GM23338 (cell line): ENCODE data around the gene CCDC187. TPM values are rescaled to one million over a fixed set of nuclear protein-coding genes. Genes with fewer than 3 reads are reported as not detected.

Experiments
- ATAC-seq: fragments of 200-7000 bp; cut with Tn5 transposase; 3 replicates; pipeline ENCODE4 v1.9.1; 2020
- DNase-seq: peaks from one replicate; pipeline ENCODE4 v3.0.0-alpha.2; 2015; ENCODE audit warnings: low spot score
- H2AFZ ChIP-seq: fragments of 200-600 bp; sonication (generic); 2 replicates; pipeline ENCODE4 v1.8.0; 2016; ENCODE audit warnings: antibody characterized with exemption, mild to moderate bottlenecking, moderate library complexity
- H3F3A ChIP-seq: fragments of 200-600 bp; sonication (generic); replicated peaks from 2 replicates; pipeline ENCODE4 v1.8.0; 2017; ENCODE audit warnings: antibody characterized with exemption, mixed run types, low read depth
- H3K27ac ChIP-seq: fragments of 200-600 bp; sonication (generic); 2 replicates; pipeline ENCODE4 v1.6.1; 2016; ENCODE audit warnings: low read depth
- H3K27me3 ChIP-seq: fragments of 200-600 bp; sonication (generic); 2 replicates; pipeline ENCODE4 v1.8.0; 2016; ENCODE audit warnings: mild to moderate bottlenecking, mixed run types, moderate library complexity; ENCODE audit not compliant: insufficient read depth
- H3K36me3 ChIP-seq: fragments of 200-600 bp; sonication (generic); 2 replicates; pipeline ENCODE4 v1.8.0; 2016; ENCODE audit warnings: mild to moderate bottlenecking; ENCODE audit not compliant: insufficient read depth
- H3K4me1 ChIP-seq: fragments of 200-600 bp; sonication (generic); 2 replicates; pipeline ENCODE4 v1.8.0; 2016; ENCODE audit warnings: mild to moderate bottlenecking, moderate library complexity; ENCODE audit not compliant: insufficient read depth
- H3K4me2 ChIP-seq: fragments of 200-600 bp; sonication (generic); 2 replicates; pipeline ENCODE4 v1.7.1; 2017; ENCODE audit warnings: mixed run types
- H3K4me3 ChIP-seq: fragments of 200-600 bp; sonication (generic); 2 replicates; pipeline ENCODE4 v1.6.1; 2016; ENCODE audit warnings: mixed run types
- H3K79me2 ChIP-seq: fragments of 200-600 bp; sonication (generic); replicated peaks from 2 replicates; pipeline ENCODE4 v1.8.0; 2017; ENCODE audit warnings: mild to moderate bottlenecking; ENCODE audit not compliant: insufficient read depth
- H3K9me2 ChIP-seq: fragments of 200-600 bp; sonication (generic); 2 replicates; pipeline ENCODE4 v1.8.0; 2017; ENCODE audit not compliant: insufficient read depth
- H4K20me1 ChIP-seq: fragments of 200-600 bp; sonication (generic); replicated peaks from 2 replicates; pipeline ENCODE4 v1.8.0; 2017; ENCODE audit warnings: mild to moderate bottlenecking; ENCODE audit not compliant: insufficient read depth
- H3K27ac Mint-ChIP-seq: 2 replicates; pipeline ENCODE4 v1.8.0; 2020; ENCODE audit warnings: inconsistent platforms, mild to moderate bottlenecking, moderate library complexity, mixed read lengths
- H3K27me3 Mint-ChIP-seq: 3 replicates; pipeline ENCODE4 v1.8.0; 2022; ENCODE audit warnings: low read depth, mild to moderate bottlenecking, moderate library complexity, mixed read lengths, inconsistent platforms; ENCODE audit not compliant: insufficient read depth, poor library complexity
- H3K36me3 Mint-ChIP-seq: 3 replicates; pipeline ENCODE4 v1.8.0; 2021; ENCODE audit warnings: low read depth, mild to moderate bottlenecking, inconsistent platforms, moderate library complexity, mixed read lengths
- H3K4me1 Mint-ChIP-seq: 3 replicates; pipeline ENCODE4 v1.8.0; 2020; ENCODE audit warnings: mild to moderate bottlenecking, inconsistent platforms, mixed read lengths
- H3K4me3 Mint-ChIP-seq: 3 replicates; pipeline ENCODE4 v1.8.0; 2021; ENCODE audit warnings: moderate library complexity, mild to moderate bottlenecking, inconsistent platforms, mixed read lengths
- H3K9me3 Mint-ChIP-seq: 3 replicates; pipeline ENCODE4 v1.8.0; 2020; ENCODE audit warnings: moderate library complexity, mild to moderate bottlenecking, inconsistent platforms, mixed read lengths
- CTCF ChIP-seq, 2 experiments: fragments of 200-600 bp in 1 of 2; sonication (generic) in 1 of 2; conservative IDR thresholded peaks; 2 replicates each; pipeline versions ENCODE4 v1.5.1 to v1.6.1; 2016 to 2017; ENCODE audit warnings: antibody characterized with exemption in 2 of 2, low read depth in 2 of 2, mild to moderate bottlenecking in 2 of 2, moderate library complexity in 1 of 2
- ETS1 ChIP-seq: IDR thresholded peaks from 2 replicates; pipeline ENCODE4 v1.6.1; 2016; ENCODE audit warnings: antibody characterized with exemption
- NANOG ChIP-seq: IDR thresholded peaks from 2 replicates; pipeline ENCODE4 v1.6.1; 2016; ENCODE audit warnings: antibody characterized with exemption, borderline replicate concordance
- ZNF462 ChIP-seq: fragments of 250-450 bp; sonication (Bioruptor Pico); IDR thresholded peaks from 2 replicates; pipeline ENCODE4 v1.5.0; 2020; ENCODE audit warnings: mild to moderate bottlenecking, moderate library complexity
- polyA plus RNA-seq: library from polyadenylated mRNA; unstranded; fragments of >200 nt; fragmentation: Nextera tagmentation; extraction: Ambion mirVana; gene quantifications from 2 replicates; pipeline ENCODE4 v1.2.1, GENCODE V29; 2016
- total RNA-seq: library from RNA; depleted of rRNA; stranded (reverse); fragments of >200 nt; shearing (Covaris generic); gene quantifications from 2 replicates; pipeline ENCODE4 v1.2.3, GENCODE V29; 2014

CCDC187 gene
- total and polyA plus RNA-seq, 2 experiments from 2014 or later = 0.14 TPM; not detected in 1

GRCh38 chr9:136304981-136305380 is 1.1 kb upstream of the CCDC187 start (continued):
- TF ChIP-seq CTCF (conservative IDR thresholded peaks at IDR 0.05; ENCODE audit: low read depth in 2 of 2) = no peak
- no peak for TF ChIP-seq NANOG

GRCh38 chr9:136304456-136304855 is 562 bp upstream of the CCDC187 start:
- H3K9me3 Mint-ChIP-seq = no peaks in the 10 kb centered on the region
- Histone ChIP-seq H3K4me3 (no peak overlapping the region), H2AFZ (no peak overlapping the region), H4K20me1 (no peaks in the 10 kb centered on the region), H3K27me3 (no peaks in the 10 kb centered on the region), H3K9me2 (no peaks in the 10 kb centered on the region), H3K79me2 (no peaks in the 10 kb centered on the region), H3K4me2 (no peak overlapping the region), H3F3A (peaks cover 18% of the 10 kb centered on the region), H3K36me3 (no peaks in the 10 kb centered on the region), H3K27ac (no peak overlapping the region), H3K4me1 (no peaks in the 10 kb centered on the region)
- ATAC-seq = no peak
- no peak for DNase-seq
- no peaks in the 10 kb centered on the region for H3K4me1 Mint-ChIP-seq
- no peak overlapping the region for H3K27ac Mint-ChIP-seq
- TF ChIP-seq ETS1 (no peak), ZNF462 (CRISPR knock-in tag) (no peak)
- no peaks in the 10 kb centered on the region for H3K36me3 Mint-ChIP-seq
- H3K4me3 Mint-ChIP-seq = no peak overlapping the region
- no peaks in the 10 kb centered on the region for H3K27me3 Mint-ChIP-seq
